Heart left ventricle (tissue), 16 donors: ENCODE data around the gene ZNF330. TPM values are rescaled to one million over a fixed set of nuclear protein-coding genes. Genes with fewer than 3 reads are reported as not detected.

Experiments
- ATAC-seq, 4 donors: fragments of 200-7000 bp; cut with Tn5 transposase; one replicate each; pipeline ENCODE4 v1.9.1; 2020 to 2022; ENCODE audit warnings: moderate library complexity in 4 of 4, mild to moderate bottlenecking in 3 of 4, moderate number of reproducible peaks in 1 of 4
- DNase-seq, 5 donors: peaks; one replicate each; pipeline ENCODE4 v3.0.0-alpha.2; 2020
- H3K27ac ChIP-seq, 12 donors: fragments of 200-600 bp; sonication (generic) in 4 of 12; one replicate each; pipeline versions ENCODE4 v1.5.0 to v1.8.0; 2016 to 2022; ENCODE audit warnings: mild to moderate bottlenecking in 2 of 12
- H3K27me3 ChIP-seq, 9 donors: fragments of 200-600 bp; sonication (generic) in 2 of 9; one replicate each; pipeline versions ENCODE4 v1.5.1 to v1.8.0; 2016 to 2022; ENCODE audit warnings: mild to moderate bottlenecking in 3 of 9
- H3K36me3 ChIP-seq, 9 donors: fragments of 200-600 bp; sonication (generic) in 2 of 9; one replicate each; pipeline versions ENCODE4 v1.5.0 to v1.8.0; 2018 to 2022; ENCODE audit warnings: mild to moderate bottlenecking in 2 of 9
- H3K4me1 ChIP-seq, 12 donors: fragments of 200-600 bp; sonication (generic) in 4 of 12; one replicate each; pipeline versions ENCODE4 v1.5.0 to v1.8.0; 2016 to 2022; ENCODE audit warnings: mild to moderate bottlenecking in 3 of 12
- H3K4me3 ChIP-seq, 12 donors: fragments of 200-600 bp; sonication (generic) in 4 of 12; one replicate each; pipeline versions ENCODE4 v1.5.0 to v1.8.0; 2017 to 2022; ENCODE audit warnings: mild to moderate bottlenecking in 9 of 12, moderate library complexity in 4 of 12
- H3K9me3 ChIP-seq, 12 donors: fragments of 200-600 bp; sonication (generic) in 4 of 12; one replicate each; pipeline versions ENCODE4 v1.5.0 to v1.8.0; 2016 to 2022; ENCODE audit warnings: mild to moderate bottlenecking in 1 of 12
- CTCF ChIP-seq, 12 donors: fragments of 200-600 bp; sonication (generic) in 4 of 12; IDR thresholded peaks; one replicate each; pipeline versions ENCODE4 v1.5.0 to v1.8.0; 2018 to 2022; ENCODE audit warnings: antibody characterized with exemption in 12 of 12, mild to moderate bottlenecking in 5 of 12
- POLR2A ChIP-seq, 2 donors: fragments of 450-650 bp; IDR thresholded peaks; one replicate each; pipeline ENCODE4 v1.6.1; 2017; ENCODE audit warnings: antibody characterized with exemption in 2 of 2, mild to moderate bottlenecking in 2 of 2, moderate library complexity in 2 of 2
- WGBS, 4 donors: extraction: QIAGEN DNeasy Blood & Tissue Kit in 2 of 4; methylation state at CpG; one replicate each; pipeline versions ENCODE4 v1.1.5 to v1.1.7; 2013 to 2018; 5-methylcytosine and 5-hydroxymethylcytosine counted together
- intact Hi-C, 10 donors: fragments of 100-400 bp; cut with DNase I; formaldehyde crosslinking; loops; one replicate each; pipeline versions ENCODE4 v1.11.1 to v1.14.2; 2022
- polyA plus RNA-seq, 2 donors: library from polyadenylated mRNA; stranded (reverse); fragments of 200-250 nt; gene quantifications; one replicate each; pipeline ENCODE4 v1.2.3, GENCODE V29; 2013
- total RNA-seq, 9 donors: library from RNA; depleted of rRNA in 2 of 9; stranded (reverse); fragments of >200 nt in 2 of 9; fragmentation: NEBNext Ultra II Directional in 3 of 9; extraction: Animal tissue kit (Norgen Biotek cat#: 25700) in 3 of 9; gene quantifications; one replicate each; pipeline versions ENCODE4 v1.1.0 to v1.2.4, GENCODE V29; 2016 to 2023
- donor health status: ischemic (EF 13 %, LVEDD 7.1; RV severe dilation, severe dysfunction).
- donor health status: healthy with polysubstance abuse.
- donor health status: DM: no; HTN: yes; CAD: no.
- donor health status: DM: no; HTN: no; CAD: no.
- donor health status: ischemic (EF 25% LVEDD 6.9; RV normal size, moderate dysfunction).
- donor health status: ischemic (EF 25% LVEDD 5.7; RV mildly dilated, moderate dysfunction).
- donor health status: healthy.
- donor health status: DM: yes; HTN: yes; CAD: no.
- donor health status: ischemic (EF 35%, LVEDD 5.7; RV mildly dilated, moderate dysfunction).
- donor health status: nonischemic (EF 11% LVEDD 7.7; RV severe dilation, severe dysfunction).
- donor health status: DM: yes; HTN: yes; CAD: no.
- donor health status: PGD.
- donor health status: ischemic (EF 29% LVEDD 5.4; RV normal size, mild dysfunction).
- donor health status: nonischemic (EF 23%, LVEDD 6.1; RV moderate dilation, normal function).

The ZNF330 gene
- total and polyA plus RNA-seq, 11 donors: 54.4 to 183 (median 141) TPM

GRCh38 chr4:141255016-141255415 is 34.3 kb downstream of the ZNF330 start:
- Histone ChIP-seq H3K27me3 (no peaks in the 10 kb centered on the region), H3K4me3 (no peak overlapping the region), H3K9me3 (peaks cover 0 to 9% (median 0%) of the 10 kb centered on the region in 12 donors), H3K27ac (no peak overlapping the region), H3K36me3 (no peaks in the 10 kb centered on the region), H3K4me1 (no peaks in the 10 kb centered on the region)
- DNase-seq (no peak), ATAC-seq (no peak)
- intact Hi-C loops: no loop called here
- TF ChIP-seq POLR2A (IDR thresholded peaks at IDR 0.05): no peak
- no peak for TF ChIP-seq CTCF (IDR thresholded peaks at IDR 0.05)
- WGBS, 4 donors: 66 to 76% (median 72%) methylated on average over 2 of the region's 2 CpGs

- intact Hi-C loops: no loop called here
- no peaks in the 10 kb centered on the region for H3K27me3 ChIP-seq
- no peak for DNase-seq
- no peak for ATAC-seq
- no peak overlapping the region for H3K4me3 ChIP-seq
- no peak overlapping the region for H3K27ac ChIP-seq
- no peak for TF ChIP-seq CTCF (IDR thresholded peaks at IDR 0.05)
- no peak for TF ChIP-seq POLR2A (IDR thresholded peaks at IDR 0.05)
- no peaks in the 10 kb centered on the region for H3K36me3 ChIP-seq
- no peaks in the 10 kb centered on the region for H3K9me3 ChIP-seq
- H3K4me1 ChIP-seq: no peaks in the 10 kb centered on the region
Observed at GRCh38 chr4:141258558-141258957, 37.9 kb downstream of the ZNF330 start.

GRCh38 chr4:141275834-141276233 is 55.1 kb downstream of the ZNF330 start:
- no peaks in the 10 kb centered on the region for H3K27me3 ChIP-seq
- WGBS, 4 donors: 35 to 56% (median 53%) methylated on average over 1 of the region's 1 CpG
- no peak overlapping the region for H3K4me3 ChIP-seq
- H3K27ac ChIP-seq: no peak overlapping the region
- TF ChIP-seq CTCF (IDR thresholded peaks at IDR 0.05): no peak
- TF ChIP-seq POLR2A (IDR thresholded peaks at IDR 0.05): no peak
- H3K9me3 ChIP-seq: no peaks in the 10 kb centered on the region
- ATAC-seq (no peak), DNase-seq (no peak)
- no peaks in the 10 kb centered on the region for H3K4me1 ChIP-seq
- no peaks in the 10 kb centered on the region for H3K36me3 ChIP-seq
- intact Hi-C loops: no loop called here

- no peaks in the 10 kb centered on the region for H3K4me1 ChIP-seq
- no peak overlapping the region for H3K4me3 ChIP-seq
- H3K36me3 ChIP-seq: no peaks in the 10 kb centered on the region
- DNase-seq (no peak), ATAC-seq (no peak)
- WGBS, 4 donors: 95 to 100% (median 97%) methylated on average over 2 of the region's 2 CpGs
- intact Hi-C loops: no loop called here
- no peak overlapping the region for H3K27ac ChIP-seq
- TF ChIP-seq CTCF (IDR thresholded peaks at IDR 0.05) (no peak), POLR2A (IDR thresholded peaks at IDR 0.05) (no peak)
- H3K27me3 ChIP-seq: no peaks in the 10 kb centered on the region
- peaks cover 0 to 3% (median 0%) of the 10 kb centered on the region in 12 donors for H3K9me3 ChIP-seq
Observed at GRCh38 chr4:141283152-141283551, 62.5 kb downstream of the ZNF330 start.
